ENCODE measurements around the gene CTXND1. TPM values are rescaled to one million over a fixed set of nuclear protein-coding genes. Genes with fewer than 3 reads are reported as not detected.

Gene CTXND1
- total RNA-seq, 3 donors from 2014 or later (not counting 1 experiment from before 2014, with no cell fraction given): not detected

DNA sequence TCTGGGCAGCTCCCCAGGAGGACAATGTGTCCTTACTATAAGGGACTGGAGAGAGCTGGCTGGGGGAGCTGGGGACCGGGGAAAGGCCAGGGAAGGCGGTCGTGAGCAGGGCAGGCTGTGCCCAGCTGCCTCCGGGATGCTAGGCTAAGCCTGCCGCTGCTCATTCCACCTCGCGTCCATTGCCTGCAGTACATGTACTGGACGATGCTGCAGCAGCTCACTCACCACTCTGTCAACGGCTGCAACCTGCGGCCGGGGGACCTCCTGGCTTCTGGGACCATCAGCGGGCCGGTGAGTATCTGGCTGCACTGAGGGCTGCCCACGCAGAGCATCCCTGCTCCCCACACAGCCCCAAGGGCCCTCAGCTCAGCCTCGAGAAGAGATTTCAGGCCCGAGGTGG is 72.1 kb downstream of the CTXND1 start:
- no peaks in the 10 kb centered on the region for H3K9me3 ChIP-seq (ENCODE audit: control insufficient read depth, insufficient read depth, low read length)
- no peaks in the 10 kb centered on the region for H3K4me1 Mint-ChIP-seq
- no peak overlapping the region for H3K27ac ChIP-seq (ENCODE audit: low read length)
- H3K27me3 ChIP-seq (ENCODE audit: control insufficient read depth, insufficient read depth, low read length): no peaks in the 10 kb centered on the region
- TF ChIP-seq, protein P1, sequence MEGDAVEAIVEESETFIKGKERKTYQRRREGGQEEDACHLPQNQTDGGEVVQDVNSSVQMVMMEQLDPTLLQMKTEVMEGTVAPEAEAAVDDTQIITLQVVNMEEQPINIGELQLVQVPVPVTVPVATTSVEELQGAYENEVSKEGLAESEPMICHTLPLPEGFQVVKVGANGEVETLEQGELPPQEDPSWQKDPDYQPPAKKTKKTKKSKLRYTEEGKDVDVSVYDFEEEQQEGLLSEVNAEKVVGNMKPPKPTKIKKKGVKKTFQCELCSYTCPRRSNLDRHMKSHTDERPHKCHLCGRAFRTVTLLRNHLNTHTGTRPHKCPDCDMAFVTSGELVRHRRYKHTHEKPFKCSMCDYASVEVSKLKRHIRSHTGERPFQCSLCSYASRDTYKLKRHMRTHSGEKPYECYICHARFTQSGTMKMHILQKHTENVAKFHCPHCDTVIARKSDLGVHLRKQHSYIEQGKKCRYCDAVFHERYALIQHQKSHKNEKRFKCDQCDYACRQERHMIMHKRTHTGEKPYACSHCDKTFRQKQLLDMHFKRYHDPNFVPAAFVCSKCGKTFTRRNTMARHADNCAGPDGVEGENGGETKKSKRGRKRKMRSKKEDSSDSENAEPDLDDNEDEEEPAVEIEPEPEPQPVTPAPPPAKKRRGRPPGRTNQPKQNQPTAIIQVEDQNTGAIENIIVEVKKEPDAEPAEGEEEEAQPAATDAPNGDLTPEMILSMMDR (IDR thresholded peaks at IDR 0.05): no peak
- H3K4me3 Mint-ChIP-seq: no peak overlapping the region
- ATAC-seq (no peak), DNase-seq (no peak)
- WGBS (ENCODE audit: insufficient coverage): 90% methylated on average over 16 of the region's 16 CpGs
- no peaks in the 10 kb centered on the region for H3K27me3 Mint-ChIP-seq (ENCODE audit: low read depth in 2 of 2)
- intact Hi-C loops (cut with micrococcal nuclease): no loop called here
- H3K9me3 Mint-ChIP-seq: no peaks in the 10 kb centered on the region
- H3K36me3 Mint-ChIP-seq: no peaks in the 10 kb centered on the region
- H3K36me3 ChIP-seq (ENCODE audit: control insufficient read depth, insufficient read depth, low read length): no peaks in the 10 kb centered on the region
- no peak overlapping the region for H3K4me3 ChIP-seq (ENCODE audit: low read length)
- H3K27ac Mint-ChIP-seq: no peak overlapping the region
- no peaks in the 10 kb centered on the region for H3K4me1 ChIP-seq (ENCODE audit: control insufficient read depth, insufficient read depth, low read length)

GRCh38 chr15:80179025-80179759 is 72.8 kb downstream of the CTXND1 start:
- Histone ChIP-seq H3K4me1 (ENCODE audit: control insufficient read depth, insufficient read depth, low read length) (no peaks in the 10 kb centered on the region), H3K27me3 (ENCODE audit: control insufficient read depth, insufficient read depth, low read length) (no peaks in the 10 kb centered on the region), H3K27ac (ENCODE audit: low read length) (no peak overlapping the region), H3K36me3 (ENCODE audit: control insufficient read depth, insufficient read depth, low read length) (no peaks in the 10 kb centered on the region), H3K9me3 (ENCODE audit: control insufficient read depth, insufficient read depth, low read length) (no peaks in the 10 kb centered on the region), H3K4me3 (ENCODE audit: low read length) (no peak overlapping the region)
- H3K36me3 Mint-ChIP-seq: no peaks in the 10 kb centered on the region
- ATAC-seq: no peak
- no peak overlapping the region for H3K4me3 Mint-ChIP-seq
- H3K27ac Mint-ChIP-seq: no peak overlapping the region
- 85% methylated on average over 17 of the region's 17 CpGs for WGBS (ENCODE audit: insufficient coverage)
- TF ChIP-seq, protein P1 (IDR thresholded peaks at IDR 0.05): no peak
- no peaks in the 10 kb centered on the region for H3K27me3 Mint-ChIP-seq (ENCODE audit: low read depth in 2 of 2)
- peaks cover 0 to under 1% of the 10 kb centered on the region in 2 donors for H3K4me1 Mint-ChIP-seq
- no peak for DNase-seq
- H3K9me3 Mint-ChIP-seq: no peaks in the 10 kb centered on the region
- intact Hi-C loops (cut with micrococcal nuclease): no loop called here

- DNase-seq (no peak), ATAC-seq (no peak)
- Histone ChIP-seq H3K9me3 (ENCODE audit: control insufficient read depth, insufficient read depth, low read length) (no peaks in the 10 kb centered on the region), H3K4me3 (ENCODE audit: low read length) (no peak overlapping the region), H3K4me1 (ENCODE audit: control insufficient read depth, insufficient read depth, low read length) (no peaks in the 10 kb centered on the region), H3K27ac (ENCODE audit: low read length) (no peak overlapping the region), H3K36me3 (ENCODE audit: control insufficient read depth, insufficient read depth, low read length) (no peaks in the 10 kb centered on the region), H3K27me3 (ENCODE audit: control insufficient read depth, insufficient read depth, low read length) (no peaks in the 10 kb centered on the region)
- no peak overlapping the region for H3K27ac Mint-ChIP-seq
- H3K4me3 Mint-ChIP-seq: no peak overlapping the region
- no peaks in the 10 kb centered on the region for H3K36me3 Mint-ChIP-seq
- no peaks in the 10 kb centered on the region for H3K9me3 Mint-ChIP-seq
- peaks cover 0 to 12% of the 10 kb centered on the region in 2 donors for H3K4me1 Mint-ChIP-seq
- intact Hi-C loops (cut with micrococcal nuclease): no loop called here
- no peaks in the 10 kb centered on the region for H3K27me3 Mint-ChIP-seq (ENCODE audit: low read depth in 2 of 2)
- WGBS (ENCODE audit: insufficient coverage): 88% methylated on average over 2 of the region's 2 CpGs
- TF ChIP-seq, protein P1 (IDR thresholded peaks at IDR 0.05): no peak
Observed at GRCh38 chr15:80177156-80177555, 74.9 kb downstream of the CTXND1 start.

GRCh38 chr15:80176443-80176842 is 75.6 kb downstream of the CTXND1 start:
- Mint-ChIP-seq H3K9me3 (no peaks in the 10 kb centered on the region), H3K27me3 (ENCODE audit: low read depth in 2 of 2) (no peaks in the 10 kb centered on the region), H3K4me1 (peaks cover 0 to 12% of the 10 kb centered on the region in 2 donors), H3K27ac (no peak overlapping the region), H3K4me3 (no peak overlapping the region), H3K36me3 (no peaks in the 10 kb centered on the region)
- no peaks in the 10 kb centered on the region for H3K36me3 ChIP-seq (ENCODE audit: control insufficient read depth, insufficient read depth, low read length)
- DNase-seq: no peak
- H3K9me3 ChIP-seq (ENCODE audit: control insufficient read depth, insufficient read depth, low read length): no peaks in the 10 kb centered on the region
- H3K4me1 ChIP-seq (ENCODE audit: control insufficient read depth, insufficient read depth, low read length): no peaks in the 10 kb centered on the region
- H3K27ac ChIP-seq (ENCODE audit: low read length): no peak overlapping the region
- ATAC-seq: no peak
- intact Hi-C loops (cut with micrococcal nuclease): no loop called here
- 94% methylated on average over 6 of the region's 6 CpGs for WGBS (ENCODE audit: insufficient coverage)
- H3K4me3 ChIP-seq (ENCODE audit: low read length): no peak overlapping the region
- H3K27me3 ChIP-seq (ENCODE audit: control insufficient read depth, insufficient read depth, low read length): no peaks in the 10 kb centered on the region
- TF ChIP-seq, protein P1 (IDR thresholded peaks at IDR 0.05): no peak
